Stimulated activated CD4-positive, alpha-beta T cell treated with anti-CD3 and anti-CD28 coated beads, Interleukin-4, amount 100 ng/mL, for 24 hours (primary cell): ENCODE measurements around the gene MAP6D1.
A peak's percentile ranks its signal among the peaks of the same experiment; 100 is the strongest.

Experiments used
- DNase-seq: peaks from one replicate; pipeline ENCODE4 v3.0.0-alpha.2; 2020

The MAP6D1 gene

DNA sequence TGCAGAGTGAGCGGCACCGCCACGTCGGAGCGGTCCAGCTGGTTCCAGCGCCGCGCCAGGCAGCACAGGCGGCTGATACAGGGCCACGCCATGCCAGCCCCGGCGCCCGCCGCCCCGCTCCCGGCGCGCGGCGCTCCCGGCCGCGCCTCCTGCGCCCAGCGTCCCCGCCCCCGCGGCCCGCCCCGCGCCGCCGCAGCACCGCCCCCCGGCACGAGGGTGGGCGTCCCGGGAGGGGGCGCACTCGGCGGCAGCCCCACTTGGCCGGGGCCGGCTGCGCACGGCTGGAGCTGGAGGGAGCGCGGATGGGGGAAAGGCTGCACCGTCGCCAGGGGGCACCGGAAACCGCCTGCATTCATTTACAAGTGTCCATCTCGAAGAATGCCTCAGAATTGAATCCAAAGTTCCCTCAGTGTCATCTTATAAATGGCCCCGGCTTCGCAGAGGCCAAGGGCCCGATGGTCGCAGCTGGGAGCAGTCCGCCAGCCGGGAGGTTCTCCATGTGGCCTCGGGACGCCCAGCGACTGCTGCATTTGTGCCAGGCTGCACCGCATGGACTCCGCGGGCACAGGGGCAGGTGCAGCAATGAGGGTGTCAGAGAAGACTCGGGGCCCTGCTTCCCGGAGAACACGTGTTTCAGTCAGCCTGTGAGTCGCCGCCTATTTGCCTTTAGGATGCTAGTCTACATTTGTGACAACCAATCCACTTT, at the start of gene MAP6D1:
MAP6D1 (minus strand) TSS at position 122 of the 706 bp plus-strand sequence; CDS start at position 92, 30 bp downstream.
- DNase-seq: peak; percentile 29

DNA sequence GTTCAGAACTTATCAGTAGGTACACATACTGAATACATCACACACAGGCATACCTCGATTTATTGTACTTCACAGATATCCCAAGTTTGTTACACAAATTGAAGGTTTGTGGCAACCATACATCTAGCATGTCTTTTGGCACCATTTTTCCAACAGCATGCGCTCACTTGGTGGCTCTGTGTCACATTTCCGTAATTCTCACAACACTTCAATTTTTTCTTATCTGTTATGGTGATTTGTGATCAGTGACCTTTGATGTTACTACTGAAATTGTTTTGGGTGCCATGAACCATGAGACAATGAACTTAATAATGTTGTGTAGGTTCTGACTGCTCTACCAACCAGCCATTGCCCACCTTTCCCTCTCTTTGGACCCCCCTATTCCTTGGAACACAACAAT, 48.5 kb upstream of the MAP6D1 start:
- DNase-seq: no peak

- no peak for DNase-seq
Measured at GRCh38 chr3:183871541-183871940, 46.2 kb upstream of the MAP6D1 start.

GRCh38 chr3:183870563-183870962, 45.2 kb upstream of the MAP6D1 start:
- DNase-seq: no peak

GRCh38 chr3:183868796-183869195, 43.4 kb upstream of the MAP6D1 start:
- no peak for DNase-seq

DNA sequence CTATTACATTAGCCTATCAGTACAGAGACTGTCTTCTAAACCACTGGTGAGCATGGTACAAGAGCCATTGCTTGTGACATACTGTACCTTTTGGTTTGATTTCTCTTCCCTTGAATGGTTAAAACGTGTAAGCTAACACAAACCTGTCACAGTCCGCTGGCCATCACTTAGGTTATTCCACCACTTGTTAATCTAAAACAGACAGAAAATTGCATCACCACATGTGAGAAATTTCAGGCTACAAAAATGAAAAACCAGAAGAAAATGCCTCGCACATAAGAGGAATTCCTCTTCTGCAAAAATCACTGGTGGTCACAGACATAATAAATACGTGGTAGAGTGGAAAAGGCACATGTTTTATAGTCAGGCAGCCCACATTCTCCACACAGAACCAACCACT, 37.2 kb upstream of the MAP6D1 start:
- no peak for DNase-seq

- no peak for DNase-seq
Measured at GRCh38 chr3:183857863-183858262, 32.5 kb upstream of the MAP6D1 start.

GRCh38 chr3:183854318-183855035, 29.1 kb upstream of the MAP6D1 start:
- DNase-seq: no peak

DNA sequence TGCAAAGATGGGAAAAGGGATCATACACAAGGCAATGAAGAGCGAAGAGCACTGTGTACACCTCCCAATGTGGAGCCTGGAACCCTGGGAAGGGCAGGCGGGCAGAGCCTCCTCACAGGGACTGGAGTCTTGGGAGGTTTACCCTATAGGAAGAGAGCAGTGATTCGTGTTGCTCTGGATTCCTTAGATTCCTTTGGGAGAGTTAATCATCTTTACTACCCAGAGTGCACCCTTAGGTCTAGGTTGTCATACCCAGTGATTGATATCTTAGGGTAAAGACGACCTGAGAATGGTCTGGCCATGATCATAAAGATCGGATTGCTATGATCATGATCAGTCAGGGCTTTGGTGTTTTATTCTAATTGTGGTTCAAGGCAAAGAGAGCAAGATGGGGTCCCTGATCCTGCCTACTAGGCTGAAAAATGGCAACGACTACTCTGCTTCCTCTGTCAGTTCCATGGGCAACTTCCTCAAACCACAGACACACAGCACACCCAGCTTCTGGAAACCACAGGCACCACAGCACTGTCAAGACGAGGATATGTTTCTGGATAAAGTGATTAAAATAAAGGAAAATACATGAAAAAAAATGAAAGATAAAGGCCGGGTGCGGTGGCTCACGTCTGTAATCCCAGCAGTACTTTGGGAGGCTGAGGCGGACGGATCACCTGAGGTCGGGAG, 20.4 kb upstream of the MAP6D1 start:
- DNase-seq: no peak

- no peak for DNase-seq
Measured at GRCh38 chr3:183845090-183845489, 19.7 kb upstream of the MAP6D1 start.

DNA sequence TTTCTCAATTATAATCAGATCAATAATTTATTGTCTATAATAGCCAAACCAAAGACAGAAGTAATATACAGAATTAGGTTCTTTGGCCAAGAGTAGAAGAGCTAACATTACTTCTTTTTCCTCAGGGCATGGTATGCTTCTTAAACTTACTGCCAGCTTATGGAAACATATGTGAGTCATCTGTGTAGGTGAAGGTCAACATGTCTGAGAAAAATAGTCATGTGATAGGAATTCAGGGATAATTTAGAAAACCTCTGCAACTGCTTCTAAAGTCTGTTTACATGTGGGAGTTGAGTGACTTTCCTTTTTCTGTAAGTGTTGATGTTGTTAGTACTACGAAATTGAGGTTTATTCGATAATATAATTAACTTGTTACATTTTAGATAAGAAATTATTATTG, 19.2 kb upstream of the MAP6D1 start:
- DNase-seq: no peak

- no peak for DNase-seq
Measured at GRCh38 chr3:183839751-183840150, 14.4 kb upstream of the MAP6D1 start.

GRCh38 chr3:183837894-183838293, 12.5 kb upstream of the MAP6D1 start:
- no peak for DNase-seq

DNA sequence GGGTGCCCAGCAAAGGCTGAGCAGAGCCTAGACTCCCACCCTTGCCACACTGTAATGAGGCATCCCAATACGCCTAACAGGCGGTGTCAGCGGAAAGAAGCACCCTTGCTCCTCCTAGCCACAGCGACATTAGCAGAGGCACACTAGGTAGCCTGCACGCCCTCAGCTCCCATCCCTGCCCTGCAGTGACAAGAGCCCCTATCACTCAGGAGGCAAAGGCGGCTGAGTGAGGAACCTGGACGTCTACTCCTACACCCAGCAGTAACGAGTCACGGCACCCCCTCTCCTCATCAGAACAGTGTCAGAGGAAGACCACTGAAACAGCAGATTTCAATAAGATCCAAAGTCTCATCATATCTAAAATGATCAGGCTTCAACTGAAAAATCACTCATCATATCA, 12.0 kb upstream of the MAP6D1 start:
- no peak for DNase-seq

DNA sequence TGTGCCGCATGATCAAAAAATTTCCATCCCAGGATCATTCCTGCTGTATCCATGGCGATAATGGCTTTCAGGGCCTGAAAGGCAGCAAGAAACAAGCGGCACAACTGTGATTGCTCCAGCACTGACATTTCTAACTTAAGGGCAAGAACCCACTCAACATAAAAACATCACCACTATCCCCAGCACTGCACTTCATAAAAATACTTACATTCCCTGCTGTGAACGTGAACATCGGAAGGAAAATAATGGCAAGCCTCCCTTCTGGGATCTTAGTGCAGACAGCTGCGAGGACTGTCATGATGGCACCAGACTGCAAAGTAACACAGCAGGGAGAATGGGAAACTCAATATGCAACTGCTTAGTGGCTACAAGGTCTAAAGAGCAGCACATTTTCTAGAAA, 8.1 kb upstream of the MAP6D1 start:
- DNase-seq: no peak

- no peak for DNase-seq
Measured at GRCh38 chr3:183830187-183830586, 4.8 kb upstream of the MAP6D1 start.

DNA sequence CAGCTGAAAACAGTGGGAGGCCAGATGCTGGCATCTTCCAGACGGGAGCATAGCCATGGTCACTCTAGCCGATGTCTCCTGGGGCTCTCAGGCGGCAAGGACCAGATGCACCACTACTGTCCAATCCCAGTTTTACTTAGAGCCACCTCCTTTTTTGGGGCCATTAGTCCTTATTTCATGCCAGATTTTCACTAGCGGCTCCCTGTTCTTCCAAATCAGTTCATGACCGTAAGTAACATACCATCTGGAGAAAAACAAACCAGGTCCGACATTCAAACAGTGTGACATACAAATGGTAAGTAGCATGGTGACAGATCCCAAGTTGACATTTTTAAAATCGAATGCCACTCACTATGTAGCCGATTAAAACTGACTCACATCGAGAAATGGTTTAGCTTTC, 4.1 kb upstream of the MAP6D1 start:
- DNase-seq: no peak

DNA sequence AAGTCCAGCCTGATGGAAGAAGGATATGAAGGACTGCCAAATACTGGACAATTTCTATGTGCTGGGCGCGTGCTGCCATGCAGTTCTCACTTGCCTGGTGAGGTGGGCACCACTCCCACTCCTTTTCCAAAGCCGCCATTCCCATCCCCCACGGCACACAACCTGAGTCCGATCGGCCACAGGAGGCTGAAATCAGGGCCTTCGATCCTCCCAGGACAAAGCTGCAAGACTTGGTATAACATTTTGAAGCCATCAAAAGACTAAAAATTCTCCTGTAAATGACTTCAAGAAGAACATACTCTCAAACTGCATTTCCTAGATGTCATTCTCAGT, 3.1 kb upstream of the MAP6D1 start:
- no peak for DNase-seq

DNA sequence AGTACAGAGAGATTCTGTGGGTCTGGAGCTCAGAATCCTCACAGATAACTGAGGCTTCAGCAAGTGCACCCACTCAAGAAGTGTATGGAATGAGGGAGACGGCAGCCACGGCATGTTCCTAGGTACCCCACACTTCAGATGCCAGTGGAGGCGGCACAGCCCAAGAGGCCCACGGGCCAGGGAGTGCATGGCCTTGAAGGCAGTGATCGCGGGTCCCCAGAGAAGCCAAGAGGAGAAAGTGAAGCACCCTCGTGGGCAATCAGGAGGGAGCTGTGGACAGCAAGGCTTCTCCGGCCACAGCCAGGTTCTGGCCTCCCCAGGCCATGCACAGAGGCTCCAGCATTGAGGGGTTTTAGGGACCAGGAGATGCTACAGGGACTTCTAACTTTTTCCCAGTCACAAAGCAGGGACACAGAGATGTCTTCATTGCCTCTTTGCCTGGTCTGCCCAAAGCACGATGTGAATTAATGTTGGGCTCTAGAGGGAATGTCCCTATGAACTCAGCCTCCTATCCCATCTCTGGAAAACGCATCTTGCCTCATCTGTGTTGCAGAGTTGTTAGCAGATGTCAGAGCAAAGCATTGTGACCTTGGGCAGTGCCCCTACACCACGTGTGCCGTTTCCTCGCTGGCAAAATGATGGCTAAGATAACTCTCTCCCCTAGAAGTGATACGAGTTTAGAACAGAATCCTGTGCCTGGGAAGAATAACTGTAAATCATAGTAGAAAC, 2.6 kb upstream of the MAP6D1 start:
- DNase-seq: no peak

- DNase-seq: no peak
Measured at GRCh38 chr3:183826448-183827250, 1.3 kb upstream of the MAP6D1 start.

DNA sequence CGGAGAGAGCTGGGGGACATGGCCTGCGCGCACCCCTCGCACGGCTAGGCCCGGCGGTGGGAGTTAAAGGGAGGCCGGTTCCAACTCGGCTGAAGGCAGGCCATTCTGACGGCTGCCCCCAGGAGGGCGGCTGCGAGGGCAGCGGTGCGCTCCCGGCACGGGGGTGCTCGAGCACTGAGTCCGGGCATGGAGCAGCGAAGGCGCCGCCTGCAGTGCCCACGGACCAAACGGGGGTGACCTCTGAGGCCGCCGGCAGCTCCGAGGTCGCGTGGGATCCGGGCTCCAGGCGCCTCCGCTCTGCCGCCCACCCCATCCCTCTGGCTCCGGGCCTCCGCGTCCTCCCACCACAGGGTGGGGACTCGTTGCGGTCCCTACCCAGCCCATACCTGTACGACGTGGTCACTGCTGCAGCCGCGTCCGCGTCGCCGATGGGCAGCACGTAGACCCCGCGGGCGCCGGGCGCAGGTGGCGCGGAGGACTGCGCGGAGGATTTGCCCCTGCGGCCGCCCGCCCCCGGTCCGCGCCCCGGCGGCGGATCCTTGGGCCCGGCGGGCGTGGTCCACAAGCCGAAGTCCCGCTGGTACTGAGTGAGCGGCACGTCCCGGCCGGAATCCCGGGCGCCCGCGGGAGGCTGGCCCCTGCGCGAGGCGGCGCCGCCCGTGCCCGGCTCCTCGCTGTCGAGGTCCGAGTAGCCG, 469 bp downstream of the MAP6D1 start:
- no peak for DNase-seq

GRCh38 chr3:183823963-183824362, 1.4 kb downstream of the MAP6D1 start:
- DNase-seq: no peak
